Activated CD8-positive, alpha-beta memory T cell treated with anti-CD3 and anti-CD28 coated beads, Interleukin-2, amount 50 U/mL, for 24 hours (primary cell): ENCODE measurements around the gene ACTR3.
"Not testable (repeated sequence)": the region's sequence is repeated elsewhere in the genome, so short reads cannot be mapped to it uniquely, and the experiment has no call there.

ENCODE experiments used
- DNase-seq: peaks from one replicate; pipeline ENCODE4 v3.0.0-alpha.2; 2020; ENCODE audit errors: extremely low read depth

Gene ACTR3

DNA sequence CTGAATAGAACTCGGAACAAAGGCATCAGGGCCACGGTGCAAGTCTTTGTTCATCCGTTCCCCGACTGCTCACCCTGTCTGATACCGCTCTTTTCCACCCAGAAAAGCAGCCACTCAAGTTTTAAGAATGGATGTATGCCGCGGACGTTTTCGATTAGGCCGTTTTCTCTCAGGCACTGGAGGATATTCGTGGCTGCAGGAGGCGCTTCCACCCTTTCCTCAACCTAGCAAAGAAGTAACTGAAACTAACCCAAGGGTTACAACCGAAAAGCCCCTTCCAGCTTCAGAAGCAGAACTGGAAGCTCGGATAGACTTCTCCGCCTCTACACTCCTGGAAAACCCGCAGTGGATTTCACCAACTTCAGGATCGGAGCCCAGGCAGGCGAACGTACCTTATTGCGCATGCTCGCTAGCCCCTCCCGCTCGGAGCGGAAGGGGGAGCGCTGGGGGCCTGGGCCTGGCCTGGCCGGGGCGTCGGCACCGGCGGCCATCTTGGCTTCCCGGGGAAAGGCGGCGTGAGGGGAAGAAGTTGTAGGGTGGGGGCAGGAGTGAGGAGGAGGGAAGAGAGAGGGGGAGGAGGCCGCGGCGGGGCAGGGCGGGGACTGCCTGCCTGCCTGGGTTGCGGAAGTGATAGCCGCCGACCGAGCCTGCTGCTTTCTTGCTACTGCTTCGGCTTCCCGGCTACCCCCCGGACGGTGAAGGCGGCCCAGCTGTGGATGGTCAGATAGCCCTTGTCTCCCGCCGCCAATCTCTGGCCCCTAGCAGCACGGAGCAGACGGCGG is at the start of gene ACTR3:
Gene ACTR3 (plus strand): TSS at position 619 of the 782 bp plus-strand sequence. CDS start 191 bp downstream, outside the sequence.
- DNase-seq, result peak; percentile 94

DNA sequence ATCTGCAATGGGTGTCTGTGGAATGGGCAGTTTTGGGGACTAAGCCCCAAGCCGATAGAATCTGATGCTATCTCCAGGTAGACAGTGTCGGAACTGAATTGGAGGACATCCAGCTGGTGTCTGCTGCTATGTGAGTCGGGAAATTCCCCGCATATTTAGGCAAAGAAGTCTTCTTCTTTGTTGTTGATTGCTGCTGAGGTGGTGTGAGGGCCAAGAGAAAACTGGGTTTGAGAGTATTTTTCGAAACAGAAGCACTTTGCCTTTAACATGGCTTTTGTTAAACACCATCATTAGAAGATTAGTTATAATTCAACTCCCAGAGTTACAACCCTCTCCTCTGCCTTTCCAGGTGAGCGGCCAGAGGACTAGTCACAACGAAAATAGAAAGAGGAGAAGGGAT is 49.4 kb upstream of the ACTR3 start:
- no peak for DNase-seq

DNA sequence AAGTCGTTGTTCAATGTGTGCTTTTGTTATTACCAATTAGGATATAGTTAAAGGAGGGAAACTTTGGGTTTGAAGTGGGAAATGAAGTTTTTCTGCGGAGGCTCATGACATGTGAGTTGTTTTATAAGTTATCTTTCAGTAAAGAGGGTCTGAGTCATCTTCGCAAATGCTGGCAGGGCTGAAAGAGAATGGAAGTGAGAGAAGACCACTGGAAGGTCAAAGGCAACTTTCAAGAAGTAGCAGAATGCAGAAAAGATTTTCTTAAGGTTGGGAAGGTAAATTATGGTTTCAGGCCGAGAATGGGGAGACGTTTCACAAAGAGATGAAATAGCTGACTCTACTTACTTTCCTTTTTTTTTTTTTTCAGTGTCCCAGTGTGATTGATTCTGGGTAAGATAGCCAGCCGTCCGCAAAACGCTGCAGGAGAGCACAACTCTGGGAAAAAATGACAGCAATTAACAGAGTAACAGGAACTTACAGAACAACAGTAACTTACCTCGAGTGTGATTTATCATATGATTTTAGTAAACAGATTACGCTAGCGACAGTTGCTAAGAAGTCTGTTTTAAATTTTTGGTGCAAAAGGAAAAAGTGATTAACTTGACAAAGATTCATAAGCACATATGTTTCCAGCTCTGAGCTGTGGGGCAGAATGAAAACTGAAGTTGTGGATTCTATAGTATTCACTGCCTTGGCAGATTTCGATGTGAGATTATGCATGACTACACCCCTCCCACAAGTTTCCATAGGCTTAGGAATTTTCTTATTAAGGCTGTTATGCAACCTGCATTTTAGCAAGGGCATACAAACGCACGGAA is 46.8 kb upstream of the ACTR3 start:
- no peak for DNase-seq

DNA sequence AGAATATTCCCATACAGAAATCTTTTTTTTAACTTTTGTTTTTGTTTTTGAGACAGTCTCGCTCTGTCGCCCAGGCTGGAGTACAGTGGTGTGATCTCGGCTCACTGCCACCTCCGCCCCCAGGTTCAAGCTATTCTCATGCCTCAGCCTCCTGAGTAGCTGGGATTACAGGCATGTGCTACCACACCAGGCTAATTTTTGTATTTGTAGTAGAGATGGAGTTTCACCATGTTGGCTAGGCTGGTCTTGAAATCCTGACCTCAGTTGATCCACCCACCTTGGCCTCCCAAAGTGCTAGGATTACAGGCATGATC is 46.2 kb upstream of the ACTR3 start:
- not testable (repeated sequence) for DNase-seq

DNA sequence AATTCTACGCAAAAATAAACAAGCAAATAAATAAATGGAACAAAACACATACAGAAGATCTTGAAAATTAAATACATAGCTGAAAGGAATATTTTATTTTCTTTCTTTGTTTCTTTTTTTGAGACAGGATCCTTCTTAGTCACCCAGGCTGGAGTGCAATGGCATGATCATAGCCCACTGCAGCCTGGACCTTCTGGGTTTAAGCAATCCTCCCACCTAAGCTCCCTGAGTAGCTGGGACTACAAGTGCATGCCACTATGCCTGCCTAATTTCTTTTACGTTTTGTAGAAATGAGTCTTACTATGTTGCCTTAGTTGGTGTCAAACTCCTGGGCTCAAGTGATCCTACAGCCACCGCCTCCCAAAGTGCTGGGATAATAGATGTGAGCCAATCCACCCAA is 44.6 kb upstream of the ACTR3 start:
- DNase-seq, result no peak

DNA sequence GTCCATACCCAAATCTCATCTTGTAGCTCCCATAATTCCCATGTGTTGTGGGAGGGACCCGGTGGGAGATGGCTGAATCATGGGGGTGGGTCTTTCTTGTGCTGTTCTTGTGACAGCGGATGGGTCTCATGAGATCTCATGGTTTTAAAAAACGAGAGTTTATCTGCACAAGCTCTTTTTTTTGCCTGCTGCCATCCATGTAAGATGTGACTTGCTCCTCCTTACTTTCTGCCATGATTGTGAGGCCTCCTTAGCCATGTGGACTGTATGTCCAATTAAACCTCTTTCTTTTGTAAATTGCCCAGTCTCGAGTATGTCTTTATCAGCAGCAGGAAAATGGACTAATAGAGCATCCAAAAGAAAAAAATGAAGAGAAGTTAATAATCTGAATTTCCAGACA is 44.1 kb upstream of the ACTR3 start:
- not testable (repeated sequence) for DNase-seq

DNA sequence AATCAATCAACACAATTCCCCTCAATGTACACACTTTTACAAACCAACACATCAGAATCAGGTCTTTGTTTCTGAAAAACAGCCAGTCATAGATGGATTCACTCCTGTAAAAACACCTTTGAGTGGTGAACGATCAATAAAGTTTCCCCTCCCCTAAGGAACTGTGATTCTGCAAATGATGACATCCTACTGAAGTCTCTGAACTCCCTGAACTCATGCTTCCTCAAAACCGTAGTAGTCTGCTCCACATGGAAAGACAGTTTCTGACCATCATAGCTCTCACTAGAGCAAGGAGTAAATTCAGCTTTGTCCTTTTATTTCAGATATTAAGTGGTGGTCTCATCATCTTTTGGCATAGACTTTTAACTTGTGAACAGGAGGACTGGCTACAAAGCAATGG is 43.5 kb upstream of the ACTR3 start:
- no peak for DNase-seq

DNA sequence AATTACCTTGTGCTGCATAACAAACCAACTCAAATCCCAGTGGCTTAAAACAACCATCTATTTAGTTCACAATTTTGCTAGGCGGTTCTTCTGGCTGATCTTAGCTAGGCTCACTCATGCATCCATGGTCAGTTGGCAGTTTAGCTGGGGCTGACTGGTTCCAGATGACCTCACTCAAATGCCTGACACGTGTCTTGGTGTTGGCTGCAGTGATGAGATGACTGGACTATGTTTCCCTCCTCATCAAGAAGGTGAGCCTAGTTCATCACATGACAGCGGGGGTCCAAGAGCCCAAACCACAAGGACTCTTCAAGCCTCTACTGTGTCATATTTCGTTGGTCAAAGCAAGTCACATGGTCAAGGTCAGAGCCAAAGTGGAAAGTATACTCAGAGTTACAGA is 42.7 kb upstream of the ACTR3 start:
- no peak for DNase-seq

DNA sequence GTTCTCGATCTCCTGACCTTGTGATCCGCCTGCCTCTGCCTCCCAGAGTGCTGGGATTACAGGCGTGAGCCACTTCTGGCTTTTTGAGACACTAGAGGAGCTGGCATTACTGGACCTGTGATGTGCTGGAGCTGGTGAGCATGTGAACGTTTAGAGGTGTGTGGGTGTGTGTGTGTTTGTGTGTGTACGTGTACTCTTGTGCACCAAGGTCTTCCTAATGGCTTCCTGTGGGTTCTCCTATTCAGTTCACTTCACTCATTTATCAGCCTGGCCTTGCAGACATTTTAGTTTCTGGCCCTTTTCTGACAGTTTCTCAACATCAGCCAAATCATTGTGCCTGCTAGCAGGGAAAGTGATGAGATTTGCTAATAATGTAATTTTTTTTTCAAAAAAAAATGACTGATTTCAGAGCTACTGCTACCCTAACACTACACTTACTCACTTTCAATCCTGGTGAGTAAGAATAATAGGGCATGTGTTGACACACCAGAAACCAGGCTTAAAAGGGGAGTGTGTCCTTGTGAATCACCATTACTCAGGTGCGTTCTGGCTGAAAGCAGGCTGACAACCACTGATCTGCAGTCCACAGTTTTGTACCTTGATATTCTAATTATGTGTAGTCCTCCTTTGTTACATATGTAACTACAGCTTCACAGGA is 41.0 kb upstream of the ACTR3 start:
- peak; percentile 14 for DNase-seq

DNA sequence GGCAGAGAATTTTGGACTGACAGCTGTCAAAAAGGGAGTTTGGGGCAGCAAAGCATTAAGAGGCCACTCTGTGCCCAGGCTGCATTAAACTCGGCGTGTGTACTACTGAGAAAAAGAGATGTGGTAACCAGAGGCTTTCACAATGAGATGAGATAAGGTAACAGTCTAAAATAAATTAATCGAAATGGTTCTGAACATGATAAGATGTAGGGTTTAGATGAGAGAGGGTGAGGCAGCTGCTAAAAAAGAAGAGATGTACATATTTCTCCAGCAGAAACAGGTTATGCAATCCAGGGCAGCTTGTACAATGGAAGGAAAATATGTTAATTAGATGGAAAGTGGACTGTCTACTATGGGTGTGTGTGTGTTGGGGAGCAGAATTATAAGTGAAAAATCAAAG is 39.2 kb upstream of the ACTR3 start:
- no peak for DNase-seq

DNA sequence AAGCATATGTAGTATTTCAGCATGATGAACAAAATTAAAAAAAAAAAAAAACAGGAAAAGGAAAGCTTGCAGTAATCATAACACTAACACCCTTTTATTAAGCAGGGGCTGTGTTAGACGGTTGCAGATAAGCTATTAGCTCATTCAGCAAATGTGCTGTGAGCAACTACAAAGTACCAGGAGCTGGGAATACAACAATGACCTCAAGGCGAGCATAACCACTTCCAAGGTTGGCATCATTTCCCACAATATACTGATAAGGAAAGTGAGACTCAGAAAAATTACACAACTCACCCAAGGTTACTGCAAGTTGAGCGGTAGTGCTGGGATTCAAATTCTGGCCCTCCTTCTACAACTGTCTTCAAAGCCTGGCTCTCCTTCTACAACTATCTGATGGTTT is 38.2 kb upstream of the ACTR3 start:
- DNase-seq, result no peak

DNA sequence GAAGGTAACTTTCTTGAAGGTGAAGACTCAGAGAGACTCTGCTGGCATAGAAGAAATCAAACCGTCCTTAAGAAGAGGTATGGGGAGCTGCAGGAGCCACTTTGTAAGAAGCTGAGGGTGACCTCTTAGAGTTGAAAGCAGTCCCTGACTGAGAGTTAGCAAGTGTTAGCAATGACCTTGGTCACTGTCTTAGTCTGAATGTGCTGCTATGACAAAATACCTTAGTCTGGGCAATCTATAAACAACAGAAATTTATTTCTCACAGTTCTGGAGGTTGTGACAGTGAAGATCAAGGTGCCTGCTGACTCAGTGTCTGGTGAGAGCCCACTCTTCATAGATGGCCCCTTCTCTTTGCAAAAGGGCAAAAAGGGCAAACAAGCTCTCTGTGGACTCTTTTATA is 35.7 kb upstream of the ACTR3 start:
- no peak for DNase-seq

DNA sequence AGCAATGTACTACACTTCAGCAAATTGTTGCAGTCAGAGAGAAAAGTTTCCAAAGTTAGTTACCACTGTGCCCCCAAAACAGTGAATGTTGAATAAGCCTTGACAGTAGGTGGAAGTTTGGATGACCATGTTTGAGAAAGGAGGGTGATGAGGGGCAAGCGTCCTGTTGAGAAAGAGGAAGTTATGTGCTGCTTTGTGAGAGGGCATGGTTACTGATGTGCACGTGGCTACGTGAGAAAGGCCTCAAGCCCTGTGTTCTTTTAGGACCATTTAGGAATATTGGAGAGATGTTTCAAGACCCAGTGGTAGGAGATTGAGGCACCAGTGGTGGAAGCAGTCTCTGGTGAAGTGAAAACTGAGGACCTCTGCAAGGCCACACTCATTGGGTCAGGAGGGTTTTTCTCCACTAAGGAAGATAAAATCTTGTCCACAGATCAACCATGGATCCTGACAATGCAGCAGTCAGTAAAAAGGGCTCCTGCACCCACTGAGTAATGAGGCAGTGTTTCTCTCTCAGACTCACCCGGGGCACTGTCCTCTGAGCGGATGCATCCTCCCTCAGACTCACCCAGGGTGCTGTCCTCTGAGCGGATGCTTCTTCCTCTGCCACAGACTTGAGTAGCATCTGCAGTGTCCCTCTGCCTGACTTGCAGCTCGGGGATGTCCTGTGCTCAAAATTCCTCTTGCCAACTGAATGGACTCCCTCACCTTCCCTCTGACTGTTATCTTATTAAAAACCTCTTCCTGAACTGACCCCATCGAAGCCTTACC is 34.7 kb upstream of the ACTR3 start:
- DNase-seq, result no peak

DNA sequence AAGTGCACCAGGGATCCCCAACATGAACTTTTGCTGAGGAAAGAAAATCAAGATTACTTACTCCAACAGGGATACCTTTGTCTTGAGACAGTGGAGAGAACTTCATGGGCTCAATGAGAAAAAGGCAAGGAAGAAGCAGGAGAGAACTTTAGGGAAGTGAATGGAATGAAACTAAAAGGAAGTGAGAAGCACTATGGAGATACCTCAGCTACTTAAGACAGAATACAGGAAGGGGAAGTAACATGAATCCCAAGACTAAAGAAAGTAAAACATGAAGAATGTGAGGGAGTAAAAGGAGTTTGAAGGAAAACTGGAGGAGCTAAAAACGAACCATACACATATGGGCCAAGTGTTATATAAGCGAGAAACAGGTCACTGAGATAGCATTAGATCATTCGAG is 32.4 kb upstream of the ACTR3 start:
- no peak for DNase-seq

DNA sequence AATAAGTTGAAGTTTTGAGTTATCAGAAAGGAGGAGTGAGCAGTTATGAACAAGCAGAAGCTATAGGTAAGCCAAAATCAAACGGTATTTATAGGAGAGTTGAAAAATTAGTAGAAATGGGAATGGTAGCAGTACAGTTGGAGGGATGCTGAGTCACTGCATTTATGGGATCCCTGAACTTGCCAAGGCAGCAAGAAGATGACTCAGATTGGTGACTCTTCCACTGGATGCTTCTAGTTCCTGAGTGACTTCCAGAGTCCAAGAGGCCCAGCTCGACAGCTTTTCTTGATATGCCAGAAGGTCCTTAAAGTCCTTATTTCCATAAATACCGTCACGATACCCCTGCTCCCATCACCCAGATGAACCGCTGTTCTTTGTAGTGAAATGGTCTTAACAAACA is 31.1 kb upstream of the ACTR3 start:
- no peak for DNase-seq

DNA sequence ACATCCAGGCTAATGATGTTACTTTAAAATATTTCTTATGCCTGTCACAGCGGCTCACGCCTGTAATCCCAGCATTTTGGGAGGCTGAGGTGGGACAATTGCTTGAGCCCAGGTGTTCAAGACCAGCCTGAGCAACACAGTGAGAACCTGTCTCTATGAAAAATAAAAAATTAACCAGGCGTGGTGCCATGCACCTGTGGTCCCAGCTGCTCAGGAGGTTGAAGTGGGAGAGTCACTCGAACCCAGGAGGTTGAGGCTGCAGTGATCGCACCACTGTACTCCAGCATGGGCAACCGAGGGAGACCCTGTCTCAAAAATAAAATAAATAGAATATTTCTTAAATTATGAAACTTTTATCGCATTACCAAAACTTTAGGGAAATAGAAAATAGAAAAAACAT is 28.1 kb upstream of the ACTR3 start:
- no peak for DNase-seq

DNA sequence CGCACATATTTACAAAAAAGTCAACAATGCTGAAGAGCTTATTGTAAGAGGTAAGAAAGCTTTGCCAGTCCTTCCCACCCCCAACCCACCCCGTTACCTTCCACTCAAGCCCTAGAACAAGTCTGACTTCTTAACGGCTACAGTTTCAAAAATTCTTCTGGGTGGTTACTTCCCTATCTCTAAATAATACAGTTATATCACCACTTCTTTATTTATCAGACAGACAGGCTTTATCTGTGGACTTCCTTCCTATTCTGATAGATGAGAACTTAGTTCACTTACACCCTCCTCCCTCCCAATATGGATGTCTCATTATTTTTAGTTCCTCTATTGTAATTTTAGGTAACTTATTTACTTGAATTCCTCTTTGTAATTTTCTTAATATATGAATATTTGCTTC is 26.7 kb upstream of the ACTR3 start:
- no peak for DNase-seq

DNA sequence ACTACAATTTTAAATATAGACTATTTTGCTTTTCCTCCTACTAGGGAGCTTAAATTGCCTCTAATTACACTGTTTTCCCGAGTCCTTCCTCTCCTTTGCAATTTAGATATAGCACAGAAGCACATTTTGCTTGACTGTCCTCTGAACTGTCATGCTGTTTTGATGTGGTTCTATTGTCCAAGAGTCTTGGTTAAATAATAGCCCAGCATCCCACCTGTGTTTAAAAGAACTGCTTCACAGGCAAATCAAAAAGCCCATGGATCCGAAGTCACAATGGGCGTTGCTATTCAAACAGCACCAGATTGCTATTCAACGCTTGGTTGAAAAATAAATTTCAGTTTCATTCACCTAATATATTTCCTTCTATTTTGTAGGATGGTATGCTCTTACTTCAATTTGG is 22.3 kb upstream of the ACTR3 start:
- no peak for DNase-seq

DNA sequence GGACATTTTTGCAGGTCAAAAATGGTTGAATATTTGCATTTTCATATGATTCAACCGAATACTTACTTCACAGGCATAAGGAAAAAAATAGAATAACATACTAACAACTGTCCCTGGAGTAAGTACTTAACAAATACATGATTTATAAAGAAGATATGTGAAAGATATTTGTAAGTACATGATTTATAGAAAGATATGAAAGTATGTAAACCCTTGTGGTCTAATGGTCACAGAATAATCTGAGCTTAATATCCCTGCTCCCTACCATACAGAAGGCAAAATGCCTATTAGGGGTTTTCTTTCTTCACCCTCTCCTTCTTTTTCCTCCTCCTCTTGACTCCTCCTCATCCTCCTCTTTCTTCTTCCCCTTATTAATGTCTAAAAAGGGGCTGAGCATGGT is 20.6 kb upstream of the ACTR3 start:
- DNase-seq, result no peak

DNA sequence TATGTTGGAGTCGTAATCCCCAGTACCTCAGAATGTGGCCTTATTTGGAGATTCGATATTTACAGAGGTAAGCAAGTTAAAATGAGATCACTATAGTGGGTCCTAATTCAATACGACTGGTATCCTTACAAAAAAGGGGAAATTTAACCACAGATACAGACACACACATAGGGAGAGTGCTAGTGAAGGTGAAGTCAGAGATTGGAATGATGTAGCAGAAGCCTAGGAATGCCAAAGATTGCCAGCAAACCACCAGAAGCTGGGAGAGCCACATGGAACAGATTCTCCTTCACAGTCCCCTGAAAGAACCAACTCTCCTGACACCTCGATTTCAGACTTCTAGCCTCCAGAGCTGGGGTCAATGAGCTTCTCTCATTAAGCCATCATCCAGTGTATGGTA is 17.7 kb upstream of the ACTR3 start:
- DNase-seq, result no peak

DNA sequence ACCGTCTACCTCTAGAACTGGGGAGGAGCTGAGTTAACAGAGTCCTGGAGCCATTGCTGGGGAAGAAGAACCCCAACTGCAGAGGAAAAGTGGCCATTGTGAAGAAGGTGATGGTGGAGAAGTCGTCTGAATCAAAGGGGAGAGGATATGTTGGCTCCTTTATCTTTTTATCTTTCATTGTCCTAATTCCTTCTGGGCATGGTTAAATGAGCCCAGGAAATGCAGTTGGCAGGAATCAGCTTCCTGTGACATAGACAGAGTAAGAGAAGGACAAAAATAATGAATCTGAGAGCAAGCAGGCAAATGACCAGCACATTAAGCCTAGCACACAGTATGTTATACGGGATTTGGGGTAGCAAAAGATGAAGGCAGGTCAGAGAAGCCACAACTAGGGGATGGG is 16.0 kb upstream of the ACTR3 start:
- DNase-seq, result no peak

DNA sequence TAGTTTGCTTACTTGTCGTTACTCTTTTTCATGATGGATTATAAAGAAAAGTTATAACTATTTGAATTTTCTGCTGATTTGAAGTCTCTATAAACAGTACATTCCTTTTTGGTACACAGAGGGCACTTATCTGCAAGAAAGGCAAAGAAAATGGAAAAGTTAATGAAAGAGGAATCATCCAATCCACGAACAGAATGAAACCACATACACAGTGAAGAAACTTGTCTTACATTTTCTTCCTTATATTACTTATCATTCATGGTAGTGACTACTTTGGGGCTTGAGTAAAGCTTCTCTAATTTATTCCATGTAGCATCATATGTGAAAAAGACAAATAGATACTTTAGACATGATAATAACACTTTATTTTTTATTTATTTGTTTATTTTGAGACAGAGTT is 14.8 kb upstream of the ACTR3 start:
- DNase-seq, result no peak
